Motor neuron (in vitro differentiated cells): ENCODE results near the gene MRPL21. TPM values are rescaled to one million over a fixed set of nuclear protein-coding genes. Genes with fewer than 3 reads are reported as not detected.

Source experiments
- ATAC-seq, 8 experiments: fragments of 200-7000 bp; cut with Tn5 transposase; replicated peaks in 6 of 8; 2 replicates each; pipeline ENCODE4 v1.8.0; 2021; ENCODE audit warnings: mild to moderate bottlenecking in 8 of 8, moderate library complexity in 8 of 8
- H3K27ac ChIP-seq, 2 donors: fragments of 250-450 bp; sonication (Bioruptor Pico); 2 replicates each; pipeline ENCODE4 v1.9.0; 2021; ENCODE audit warnings: antibody characterized with exemption in 2 of 2, mild to moderate bottlenecking in 2 of 2, moderate library complexity in 1 of 2
- H3K4me1 ChIP-seq, 2 donors: fragments of 250-450 bp; sonication (Bioruptor Pico); replicated peaks in 1 of 2; 2 replicates each; pipeline ENCODE4 v1.6.1; 2021; ENCODE audit warnings: antibody characterized with exemption in 2 of 2, mild to moderate bottlenecking in 2 of 2, moderate library complexity in 1 of 2
- H3K4me3 ChIP-seq, 5 donors: fragments of 250-450 bp; sonication (Bioruptor Pico); 2 replicates each; pipeline ENCODE4 v1.9.0; 2021; ENCODE audit warnings: antibody characterized with exemption in 5 of 5, mild to moderate bottlenecking in 5 of 5, moderate library complexity in 4 of 5
- WGBS, 10 experiments: fragments of 450-650 bp; shearing (Covaris generic); methylation state at CpG; one replicate each; pipeline ENCODE4 v1.0.0; 2022; 5-methylcytosine and 5-hydroxymethylcytosine counted together
- in situ Hi-C, 9 experiments: fragments of 400-800 bp; cut with MboI; loops; one replicate each; pipeline ENCODE4 v1.15.0; 2021; ENCODE audit warnings: low sequenced_read_pairs in 9 of 9, low pct_unique_long_range_greater_than_20kb in 2 of 9; ENCODE audit not compliant: unreplicated experiment in 9 of 9
- total RNA-seq, 8 experiments: library from RNA; unstranded; fragments of 300-600 nt; gene quantifications; 2 replicates each; pipeline versions ENCODE4 v1.2.3 to v1.2.4, GENCODE V29; 2022

Gene MRPL21
- total RNA-seq, 8 experiments from 2014 or later: 78.5 to 150 (median 92.6) TPM

DNA sequence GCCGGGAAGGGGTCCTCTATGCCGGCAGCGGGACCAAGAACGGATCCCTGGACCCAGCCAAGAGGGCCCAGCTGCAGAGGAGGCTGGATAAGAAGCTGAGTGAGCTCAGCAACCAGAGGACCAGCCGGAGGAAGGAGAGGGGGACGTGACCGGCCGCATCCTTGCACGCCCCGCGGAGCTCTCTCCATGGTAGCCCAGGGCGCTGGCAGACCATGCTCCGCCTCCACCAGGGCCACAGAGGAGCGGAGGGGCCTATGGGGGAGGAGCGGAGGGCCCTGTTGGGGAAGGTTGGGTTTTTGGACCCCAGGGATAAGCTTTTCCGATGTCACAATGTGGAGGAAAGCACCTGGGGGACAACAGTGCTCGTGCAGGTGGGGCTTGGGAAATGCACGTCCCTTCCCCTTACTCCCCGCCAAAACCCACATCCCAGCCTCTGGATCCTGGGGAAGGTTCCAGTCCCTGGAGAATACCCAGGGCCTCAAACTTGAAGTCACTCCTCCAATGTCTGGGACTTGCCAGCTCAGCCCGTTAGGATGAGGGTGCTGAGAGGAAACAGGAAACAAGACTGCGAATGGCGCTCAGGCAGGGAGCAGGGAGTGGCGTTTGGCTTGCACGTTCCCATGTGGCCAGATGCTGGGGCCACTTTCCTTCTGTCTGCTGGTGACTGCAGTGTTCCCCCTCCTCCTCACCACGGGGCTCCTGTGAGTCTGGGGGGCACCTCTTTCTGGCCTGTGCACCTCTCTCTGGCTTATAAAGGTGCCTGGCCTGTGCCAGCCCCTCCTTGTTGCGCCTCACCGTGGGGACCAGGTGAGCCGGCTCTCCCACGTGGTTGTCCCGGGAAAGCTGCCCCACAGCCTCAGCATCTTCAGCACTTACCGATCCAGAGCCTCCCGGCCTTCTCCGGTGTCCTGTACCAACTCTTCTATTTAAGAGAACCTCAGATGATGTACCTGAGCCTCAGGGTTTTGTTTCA lies 36.2 kb upstream of the MRPL21 start:
- in situ Hi-C loops: no loop called here
- ATAC-seq: no peak
- Histone ChIP-seq H3K4me3 (no peak overlapping the region), H3K4me1 (no peaks in the 10 kb centered on the region), H3K27ac (no peak overlapping the region)
- WGBS, 10 experiments: 60 to 94% (median 80%) methylated on average over 1 to 19 of the region's 33 CpGs; no CpG with 5 or more reads in 5 of the 10 experiments

DNA sequence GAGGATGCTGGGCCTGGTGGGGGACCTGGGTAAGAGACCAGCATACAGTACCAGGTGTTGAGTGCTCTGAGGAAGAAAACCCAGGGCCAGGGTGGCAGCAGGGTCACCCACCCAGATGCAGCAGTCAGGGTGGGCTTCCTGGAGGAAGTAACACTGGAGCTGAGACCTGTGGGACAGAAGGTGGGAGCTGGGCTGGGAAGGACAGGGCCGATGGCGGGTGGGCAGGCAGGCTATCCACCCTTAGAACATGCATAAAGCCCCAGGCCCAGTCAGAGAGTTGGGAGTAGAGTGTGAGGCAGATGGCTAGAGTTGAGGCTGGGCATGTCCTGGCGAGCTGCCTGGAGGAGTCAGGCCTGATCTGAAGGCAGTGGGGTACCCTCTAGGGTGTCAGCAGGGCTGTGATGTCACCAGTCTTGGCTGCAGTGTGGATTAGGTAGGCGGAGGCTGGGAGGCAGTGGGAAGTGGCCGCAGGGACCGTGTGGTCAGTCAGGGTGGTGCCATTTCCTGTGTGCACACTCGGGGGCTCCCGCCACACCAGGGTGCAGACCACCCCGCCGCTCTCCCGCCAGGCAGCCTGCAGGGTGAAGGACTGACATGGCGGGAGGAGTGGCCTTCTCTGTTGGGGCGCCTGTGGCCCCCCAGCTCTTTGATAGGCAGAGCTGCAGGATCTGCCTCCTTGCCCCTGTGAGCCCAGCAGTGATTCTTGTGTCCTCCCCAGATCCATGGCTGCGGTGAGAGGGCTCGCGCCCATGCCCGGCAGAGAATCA lies 35.4 kb upstream of the MRPL21 start:
- Histone ChIP-seq H3K4me3 (no peak overlapping the region), H3K4me1 (no peaks in the 10 kb centered on the region), H3K27ac (no peak overlapping the region)
- no peak for ATAC-seq
- WGBS, 10 experiments: 60 to 96% methylated on average over 1 to 5 of the region's 17 CpGs; no CpG with 5 or more reads in 8 of the 10 experiments
- in situ Hi-C loops: no loop called here

DNA sequence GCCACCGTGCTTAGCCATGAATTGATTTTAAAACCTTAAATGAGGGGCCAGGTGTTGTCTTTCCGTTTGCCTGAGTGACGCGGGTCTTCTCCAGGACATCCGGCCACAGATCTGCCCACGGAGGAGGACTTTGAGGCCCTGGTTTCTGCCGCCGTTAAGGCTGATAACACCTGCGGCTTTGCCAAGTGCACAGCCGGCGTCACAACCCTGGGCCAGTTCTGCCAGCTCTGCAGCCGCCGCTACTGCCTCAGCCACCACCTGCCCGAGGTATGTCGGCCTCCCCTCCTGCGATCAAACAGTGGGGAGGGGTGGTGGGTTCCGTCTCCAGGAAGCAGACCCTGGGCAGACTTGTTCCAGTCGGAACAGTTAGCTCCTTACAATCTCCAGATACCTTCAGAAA lies 34.5 kb upstream of the MRPL21 start:
- in situ Hi-C loops: no loop called here
- Histone ChIP-seq H3K4me1 (no peaks in the 10 kb centered on the region), H3K4me3 (no peak overlapping the region), H3K27ac (no peak overlapping the region)
- no peak for ATAC-seq
- 83 to 100% (median 100%) methylated on average over 2 to 7 of the region's 18 CpGs; no CpG with 5 or more reads in 5 of the 10 experiments for WGBS, 10 experiments

DNA sequence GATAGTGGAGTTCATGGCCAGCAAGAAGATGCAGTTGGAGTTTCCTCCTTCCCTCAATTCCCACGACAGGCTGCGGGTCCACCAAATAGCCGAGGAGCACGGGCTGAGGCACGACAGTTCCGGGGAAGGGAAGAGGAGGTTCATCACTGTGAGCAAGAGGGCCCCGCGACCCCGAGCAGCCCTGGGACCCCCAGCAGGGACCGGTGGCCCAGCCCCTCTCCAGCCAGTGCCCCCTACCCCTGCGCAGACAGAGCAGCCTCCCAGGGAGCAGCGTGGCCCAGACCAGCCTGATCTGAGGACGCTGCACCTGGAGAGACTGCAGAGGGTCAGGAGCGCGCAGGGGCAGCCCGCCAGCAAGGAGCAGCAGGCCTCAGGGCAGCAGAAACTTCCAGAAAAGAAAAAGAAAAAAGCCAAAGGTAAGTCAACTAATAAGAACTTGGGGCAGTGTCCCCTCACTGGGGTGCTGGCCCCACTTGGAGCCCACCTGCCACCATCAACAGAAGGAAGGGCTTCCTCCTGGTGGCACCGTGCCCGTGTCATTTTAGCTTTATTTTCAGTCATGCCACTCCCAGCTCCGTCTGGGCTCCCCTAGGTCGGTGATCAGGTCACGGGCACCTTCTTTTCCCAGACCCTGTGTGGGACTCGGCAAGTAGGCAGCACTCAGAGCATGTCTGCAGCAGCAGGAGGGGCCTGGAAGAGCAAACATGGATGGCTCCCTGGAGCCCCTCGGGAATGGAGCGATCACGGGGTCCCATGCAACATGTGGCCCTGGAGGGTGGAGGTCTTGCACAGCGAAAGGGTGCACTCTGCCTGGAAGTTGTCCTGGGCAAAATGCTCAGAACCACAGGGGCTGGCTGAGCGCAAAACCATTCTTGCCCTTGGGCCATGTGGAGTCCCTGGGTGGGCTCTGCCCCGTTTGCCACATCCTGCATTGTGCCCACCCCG lies 33.3 kb upstream of the MRPL21 start:
- WGBS, 10 experiments: 60 to 100% (median 96%) methylated on average over 1 to 9 of the region's 29 CpGs; no CpG with 5 or more reads in 4 of the 10 experiments
- no peak for ATAC-seq
- Histone ChIP-seq H3K27ac (no peak overlapping the region), H3K4me1 (no peaks in the 10 kb centered on the region), H3K4me3 (no peak overlapping the region)
- in situ Hi-C loops: no loop called here

DNA sequence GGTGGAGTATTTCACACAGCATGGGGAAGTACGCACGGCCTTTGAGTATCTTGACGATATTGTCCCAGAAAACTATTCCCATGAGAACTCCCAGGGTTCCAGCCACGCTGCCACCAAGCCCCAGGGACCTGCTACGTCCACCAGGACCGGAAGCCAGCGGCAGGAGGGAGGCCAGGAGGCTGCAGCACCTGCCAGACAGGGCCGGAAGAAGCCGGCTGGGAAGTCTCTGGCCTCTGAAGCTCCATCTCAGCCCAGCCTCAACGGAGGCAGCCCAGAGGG lies 32.7 kb upstream of the MRPL21 start:
- Histone ChIP-seq H3K4me1 (no peaks in the 10 kb centered on the region), H3K27ac (no peak overlapping the region), H3K4me3 (no peak overlapping the region)
- in situ Hi-C loops: no loop called here
- no peak for ATAC-seq
- WGBS, 10 experiments: 67 to 100% (median 100%) methylated on average over 1 to 4 of the region's 10 CpGs; no CpG with 5 or more reads in 5 of the 10 experiments

DNA sequence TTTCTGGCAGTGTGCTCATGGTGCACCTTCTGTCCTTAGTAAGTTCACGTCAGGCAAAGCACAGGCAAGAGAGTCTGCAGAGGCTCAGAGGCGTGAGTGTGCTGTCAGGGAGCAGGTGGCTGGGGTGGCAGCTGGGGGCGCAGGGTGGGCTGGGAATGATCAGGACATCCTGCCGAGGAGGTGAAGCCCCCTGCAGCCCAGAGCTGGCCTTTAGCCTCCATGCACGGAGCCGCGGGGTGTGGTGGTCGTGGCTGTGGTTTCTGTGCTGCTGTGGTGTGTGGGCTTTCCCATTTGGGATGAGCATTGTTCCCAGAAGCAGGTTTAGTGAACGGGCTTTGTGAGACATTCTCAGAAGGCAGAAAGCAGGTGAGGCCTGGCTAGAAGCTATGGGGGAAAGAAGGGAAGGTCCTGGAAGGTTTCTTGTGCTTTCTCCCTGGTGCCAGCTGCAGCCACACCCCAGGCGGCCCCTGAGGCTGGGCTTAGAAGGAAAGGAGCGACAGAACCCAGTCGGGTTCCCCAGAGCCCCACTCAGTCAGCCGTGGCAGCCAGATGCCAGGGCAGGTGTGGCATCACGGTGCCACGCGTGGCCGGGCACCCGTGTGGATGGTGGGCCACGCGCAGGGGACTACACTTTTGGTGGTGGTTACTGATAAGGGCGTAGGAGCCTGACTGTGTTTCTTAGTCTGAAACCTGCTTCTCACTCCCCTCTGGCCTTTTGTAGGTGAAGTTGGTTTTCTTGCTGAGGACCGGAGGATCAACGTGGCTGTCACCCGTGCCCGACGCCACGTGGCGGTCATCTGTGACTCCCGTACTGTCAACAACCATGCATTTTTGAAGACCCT lies 32.1 kb upstream of the MRPL21 start:
- Histone ChIP-seq H3K27ac (no peak overlapping the region), H3K4me3 (no peak overlapping the region), H3K4me1 (no peaks in the 10 kb centered on the region)
- in situ Hi-C loops: no loop called here
- 80 to 100% (median 99%) methylated on average over 1 to 8 of the region's 29 CpGs; no CpG with 5 or more reads in 6 of the 10 experiments for WGBS, 10 experiments
- no peak for ATAC-seq

DNA sequence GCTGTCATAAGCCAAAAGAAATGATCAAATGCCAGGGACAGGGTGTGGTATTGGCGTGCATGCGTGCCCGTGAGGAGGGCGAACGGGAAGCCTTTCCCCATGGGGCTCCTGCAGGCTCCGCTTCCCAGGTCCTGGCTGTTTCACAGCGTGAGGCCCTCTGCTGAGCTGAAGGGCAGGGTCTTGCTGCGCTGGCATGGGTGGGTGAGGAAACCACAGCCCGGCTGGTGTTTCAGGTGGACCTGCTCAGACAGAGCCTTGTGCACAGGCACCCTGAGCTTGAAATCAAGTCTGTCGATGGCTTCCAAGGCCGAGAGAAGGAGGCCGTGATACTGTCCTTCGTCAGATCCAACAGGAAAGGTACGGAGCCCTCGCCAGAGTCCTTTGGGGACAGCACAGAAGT lies 31.4 kb upstream of the MRPL21 start:
- Histone ChIP-seq H3K4me3 (no peak overlapping the region), H3K4me1 (no peaks in the 10 kb centered on the region), H3K27ac (no peak overlapping the region)
- WGBS, 10 experiments: 74 to 100% (median 96%) methylated on average over 1 to 5 of the region's 15 CpGs; no CpG with 5 or more reads in 4 of the 10 experiments
- ATAC-seq: no peak
- in situ Hi-C loops: no loop called here

DNA sequence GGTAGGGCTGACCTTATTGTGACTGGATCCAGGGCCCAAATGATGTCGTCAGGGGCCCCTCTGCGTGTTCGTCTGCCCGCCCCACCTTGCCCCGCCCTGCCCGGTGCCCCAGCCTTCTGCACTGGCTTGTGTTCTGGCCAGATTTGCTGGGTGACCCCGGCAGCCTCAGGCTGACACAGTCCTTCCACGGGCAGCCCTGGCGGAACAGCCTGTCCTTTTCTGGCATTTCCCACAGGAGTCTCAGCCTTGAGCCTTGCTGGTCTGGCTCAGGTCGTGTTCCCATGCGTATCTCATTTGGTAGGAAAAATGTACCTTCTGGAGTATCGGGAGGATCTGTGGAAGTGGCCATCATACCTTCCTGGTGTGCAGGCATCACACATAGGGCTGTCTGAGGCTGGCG lies 31.0 kb upstream of the MRPL21 start:
- 17 to 100% (median 85%) methylated on average over 1 to 9 of the region's 13 CpGs; no CpG with 5 or more reads in 4 of the 10 experiments for WGBS, 10 experiments
- no peak overlapping the region for H3K27ac ChIP-seq
- ATAC-seq: no peak
- H3K4me1 ChIP-seq: no peaks in the 10 kb centered on the region
- in situ Hi-C loops: no loop called here
- no peak overlapping the region for H3K4me3 ChIP-seq

DNA sequence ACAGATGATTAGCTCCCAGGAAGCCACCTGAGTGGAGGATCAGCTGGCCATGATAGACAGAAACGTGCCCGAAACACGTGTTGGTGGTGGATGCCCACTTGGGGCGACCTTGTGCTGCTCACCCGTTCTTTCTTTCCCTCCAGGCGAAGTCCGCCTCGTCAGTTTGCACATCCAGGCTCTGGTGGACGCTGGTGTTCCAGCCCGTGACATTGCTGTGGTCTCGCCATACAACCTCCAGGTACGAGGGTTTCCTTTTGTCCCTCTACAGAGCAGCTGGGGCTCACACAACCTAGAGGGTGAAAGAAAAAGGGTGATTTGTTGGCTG lies 30.7 kb upstream of the MRPL21 start:
- 86 to 100% (median 97%) methylated on average over 2 to 5 of the region's 12 CpGs; no CpG with 5 or more reads in 7 of the 10 experiments for WGBS, 10 experiments
- in situ Hi-C loops: no loop called here

DNA sequence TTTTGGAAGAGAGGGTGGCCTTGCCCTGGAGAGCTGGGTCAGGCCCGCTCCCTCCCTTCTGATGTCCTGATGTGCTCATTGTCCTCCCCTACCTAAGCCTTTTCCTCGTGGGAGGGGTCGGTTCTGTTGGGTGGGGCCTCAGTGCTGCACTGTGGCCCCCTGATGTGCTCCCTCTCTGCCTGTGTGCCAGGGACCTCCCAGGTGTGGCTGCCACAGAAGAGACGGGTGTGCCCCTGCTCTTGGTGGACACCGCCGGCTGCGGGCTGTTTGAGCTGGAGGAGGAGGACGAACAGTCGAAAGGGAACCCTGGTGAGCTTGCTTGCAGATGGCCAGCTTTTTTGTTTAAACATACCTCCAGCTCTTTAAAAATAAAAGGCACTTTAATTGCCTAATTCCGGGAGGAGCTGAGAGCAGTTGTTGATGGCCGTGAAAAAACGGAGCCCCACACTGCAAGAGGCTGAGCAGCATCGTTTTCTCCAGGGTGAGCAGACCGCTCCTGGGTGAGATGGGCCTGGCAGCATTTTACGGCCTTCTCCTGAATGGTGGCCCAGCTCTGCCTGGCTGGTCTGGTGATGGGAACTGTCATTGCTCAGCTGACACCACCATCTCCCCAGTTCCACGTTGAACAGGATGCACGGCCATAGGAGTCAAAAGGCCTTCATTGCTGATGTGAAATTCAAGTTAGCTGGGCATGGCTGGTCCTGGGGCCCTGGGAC lies 30.1 kb upstream of the MRPL21 start:
- ATAC-seq: no peak
- WGBS, 10 experiments: 53 to 100% (median 88%) methylated on average over 1 to 12 of the region's 17 CpGs; no CpG with 5 or more reads in 2 of the 10 experiments
- Histone ChIP-seq H3K4me3 (no peak overlapping the region), H3K27ac (no peak overlapping the region), H3K4me1 (no peaks in the 10 kb centered on the region)
- in situ Hi-C loops: no loop called here

More for the DNA sequence above, 30.7 kb upstream of the MRPL21 start:
- no peak overlapping the region for H3K4me3 ChIP-seq
- H3K4me1 ChIP-seq: no peaks in the 10 kb centered on the region
- no peak for ATAC-seq
- no peak overlapping the region for H3K27ac ChIP-seq

DNA sequence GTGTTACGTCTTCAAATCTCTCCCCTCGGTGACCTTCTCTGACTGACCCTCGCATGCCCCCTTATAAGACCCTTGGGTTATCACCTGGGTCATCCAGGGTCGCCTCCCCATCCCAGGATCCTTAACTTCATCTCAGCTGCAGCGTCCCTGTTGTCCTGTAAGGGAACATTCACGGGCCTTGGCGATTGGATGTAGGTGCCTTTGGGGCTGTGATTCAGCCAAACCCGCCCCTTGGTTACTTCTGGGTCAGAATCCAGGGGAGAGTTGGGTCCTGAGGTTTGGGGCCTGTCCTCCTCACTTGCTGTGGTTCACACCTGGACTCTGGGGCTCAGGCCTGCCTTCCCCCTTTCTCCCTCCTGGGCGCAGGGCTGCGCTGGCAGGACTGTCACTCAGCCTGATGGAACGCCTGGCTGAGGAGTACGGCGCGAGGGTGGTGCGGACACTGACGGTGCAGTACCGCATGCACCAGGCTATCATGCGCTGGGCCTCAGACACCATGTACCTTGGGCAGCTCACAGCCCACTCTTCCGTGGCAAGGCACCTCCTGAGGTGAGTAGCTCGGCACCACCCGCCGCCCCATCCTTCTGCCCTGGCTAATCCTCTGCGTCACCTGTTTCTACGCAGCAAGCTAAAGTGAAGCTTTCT lies 29.4 kb upstream of the MRPL21 start:
- ATAC-seq: no peak
- Histone ChIP-seq H3K27ac (no peak overlapping the region), H3K4me1 (no peaks in the 10 kb centered on the region), H3K4me3 (no peak overlapping the region)
- in situ Hi-C loops: no loop called here
- WGBS, 10 experiments: 80 to 100% (median 96%) methylated on average over 1 to 10 of the region's 24 CpGs; no CpG with 5 or more reads in 1 of the 10 experiments
